Measurements from ENCODE around the gene ATP2B3. TPM values are rescaled to one million over a fixed set of nuclear protein-coding genes. Genes with fewer than 3 reads are reported as not detected.

The ATP2B3 gene
- total RNA-seq, 1 experiment from 2014 or later: 0.21 TPM

DNA sequence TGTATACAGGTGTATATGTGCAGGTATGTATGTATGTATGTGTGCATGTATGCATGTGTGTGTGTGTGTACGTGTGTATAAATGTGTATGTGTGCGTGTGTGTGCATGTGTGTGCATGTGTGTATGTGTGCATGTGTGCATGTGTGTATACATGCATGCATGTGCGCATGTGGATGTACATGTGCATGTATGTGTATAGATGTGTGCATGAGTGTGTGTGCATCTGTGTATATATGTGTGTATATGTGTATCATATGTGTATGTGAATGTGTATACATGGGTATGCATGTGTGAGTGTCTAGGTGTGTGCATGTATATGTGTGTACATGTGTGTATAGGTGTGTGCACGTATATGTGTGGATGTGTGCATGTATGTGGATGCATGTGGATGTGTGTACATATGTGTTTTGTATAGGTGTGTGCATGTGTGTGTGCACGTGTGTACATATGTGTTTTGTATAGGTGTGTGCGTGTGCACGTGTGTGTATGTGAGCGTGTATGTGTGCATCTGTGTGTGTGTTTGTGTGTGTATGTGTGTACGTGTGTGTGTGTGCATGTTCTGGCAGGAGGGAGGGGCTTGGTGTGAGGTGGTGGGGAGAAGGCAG, 16.7 kb upstream of the ATP2B3 start:
- no peak for ATAC-seq
- CTCF ChIA-PET: no interaction called here
- TF ChIP-seq POLR2AphosphoS5 (IDR thresholded peaks at IDR 0.05; ENCODE audit: low read depth, low read length) (no peak), SIN3A (IDR thresholded peaks at IDR 0.05; ENCODE audit: borderline replicate concordance, insufficient read depth, low read depth, low read length) (no peak), TCF7L2 (IDR thresholded peaks at IDR 0.05; ENCODE audit: low read depth, low read length) (no peak)
- TF ChIP-seq, protein P1, sequence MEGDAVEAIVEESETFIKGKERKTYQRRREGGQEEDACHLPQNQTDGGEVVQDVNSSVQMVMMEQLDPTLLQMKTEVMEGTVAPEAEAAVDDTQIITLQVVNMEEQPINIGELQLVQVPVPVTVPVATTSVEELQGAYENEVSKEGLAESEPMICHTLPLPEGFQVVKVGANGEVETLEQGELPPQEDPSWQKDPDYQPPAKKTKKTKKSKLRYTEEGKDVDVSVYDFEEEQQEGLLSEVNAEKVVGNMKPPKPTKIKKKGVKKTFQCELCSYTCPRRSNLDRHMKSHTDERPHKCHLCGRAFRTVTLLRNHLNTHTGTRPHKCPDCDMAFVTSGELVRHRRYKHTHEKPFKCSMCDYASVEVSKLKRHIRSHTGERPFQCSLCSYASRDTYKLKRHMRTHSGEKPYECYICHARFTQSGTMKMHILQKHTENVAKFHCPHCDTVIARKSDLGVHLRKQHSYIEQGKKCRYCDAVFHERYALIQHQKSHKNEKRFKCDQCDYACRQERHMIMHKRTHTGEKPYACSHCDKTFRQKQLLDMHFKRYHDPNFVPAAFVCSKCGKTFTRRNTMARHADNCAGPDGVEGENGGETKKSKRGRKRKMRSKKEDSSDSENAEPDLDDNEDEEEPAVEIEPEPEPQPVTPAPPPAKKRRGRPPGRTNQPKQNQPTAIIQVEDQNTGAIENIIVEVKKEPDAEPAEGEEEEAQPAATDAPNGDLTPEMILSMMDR (IDR thresholded peaks at IDR 0.05): no peak
- TF ChIP-seq, protein P2, sequence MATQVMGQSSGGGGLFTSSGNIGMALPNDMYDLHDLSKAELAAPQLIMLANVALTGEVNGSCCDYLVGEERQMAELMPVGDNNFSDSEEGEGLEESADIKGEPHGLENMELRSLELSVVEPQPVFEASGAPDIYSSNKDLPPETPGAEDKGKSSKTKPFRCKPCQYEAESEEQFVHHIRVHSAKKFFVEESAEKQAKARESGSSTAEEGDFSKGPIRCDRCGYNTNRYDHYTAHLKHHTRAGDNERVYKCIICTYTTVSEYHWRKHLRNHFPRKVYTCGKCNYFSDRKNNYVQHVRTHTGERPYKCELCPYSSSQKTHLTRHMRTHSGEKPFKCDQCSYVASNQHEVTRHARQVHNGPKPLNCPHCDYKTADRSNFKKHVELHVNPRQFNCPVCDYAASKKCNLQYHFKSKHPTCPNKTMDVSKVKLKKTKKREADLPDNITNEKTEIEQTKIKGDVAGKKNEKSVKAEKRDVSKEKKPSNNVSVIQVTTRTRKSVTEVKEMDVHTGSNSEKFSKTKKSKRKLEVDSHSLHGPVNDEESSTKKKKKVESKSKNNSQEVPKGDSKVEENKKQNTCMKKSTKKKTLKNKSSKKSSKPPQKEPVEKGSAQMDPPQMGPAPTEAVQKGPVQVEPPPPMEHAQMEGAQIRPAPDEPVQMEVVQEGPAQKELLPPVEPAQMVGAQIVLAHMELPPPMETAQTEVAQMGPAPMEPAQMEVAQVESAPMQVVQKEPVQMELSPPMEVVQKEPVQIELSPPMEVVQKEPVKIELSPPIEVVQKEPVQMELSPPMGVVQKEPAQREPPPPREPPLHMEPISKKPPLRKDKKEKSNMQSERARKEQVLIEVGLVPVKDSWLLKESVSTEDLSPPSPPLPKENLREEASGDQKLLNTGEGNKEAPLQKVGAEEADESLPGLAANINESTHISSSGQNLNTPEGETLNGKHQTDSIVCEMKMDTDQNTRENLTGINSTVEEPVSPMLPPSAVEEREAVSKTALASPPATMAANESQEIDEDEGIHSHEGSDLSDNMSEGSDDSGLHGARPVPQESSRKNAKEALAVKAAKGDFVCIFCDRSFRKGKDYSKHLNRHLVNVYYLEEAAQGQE (IDR thresholded peaks at IDR 0.05; ENCODE audit: insufficient read depth in 1 of 2, low read depth in 2 of 2, low read length in 1 of 2): no peak
- POLR2A ChIA-PET: no interaction called here
- Histone ChIP-seq H3K27me3 (ENCODE audit: control insufficient read depth, insufficient read depth, low read length) (no peaks in the 10 kb centered on the region), H3K4me1 (ENCODE audit: control insufficient read depth, insufficient read depth, low read length) (no peaks in the 10 kb centered on the region), H3K27ac (ENCODE audit: low read length) (no peak overlapping the region), H3K9me3 (ENCODE audit: control insufficient read depth, insufficient read depth, low read depth, low read length) (no peaks in the 10 kb centered on the region), H3K4me3 (ENCODE audit: low read depth in 2 of 2, low read length in 2 of 2) (no peak overlapping the region), H3K36me3 (ENCODE audit: control insufficient read depth, insufficient read depth, low read length) (no peaks in the 10 kb centered on the region)
- intact Hi-C loops (cut with micrococcal nuclease; ENCODE audit: unreplicated experiment): no loop called here
- in situ Hi-C loops (cut with HindIII; ENCODE audit: low pct_unique_long_range_greater_than_20kb, low sequenced_read_pairs): no loop called here
- DNase-seq (ENCODE audit: low read depth, low spot score): no peak
- BruUV-seq (replicated peaks): no TSS peak

DNA sequence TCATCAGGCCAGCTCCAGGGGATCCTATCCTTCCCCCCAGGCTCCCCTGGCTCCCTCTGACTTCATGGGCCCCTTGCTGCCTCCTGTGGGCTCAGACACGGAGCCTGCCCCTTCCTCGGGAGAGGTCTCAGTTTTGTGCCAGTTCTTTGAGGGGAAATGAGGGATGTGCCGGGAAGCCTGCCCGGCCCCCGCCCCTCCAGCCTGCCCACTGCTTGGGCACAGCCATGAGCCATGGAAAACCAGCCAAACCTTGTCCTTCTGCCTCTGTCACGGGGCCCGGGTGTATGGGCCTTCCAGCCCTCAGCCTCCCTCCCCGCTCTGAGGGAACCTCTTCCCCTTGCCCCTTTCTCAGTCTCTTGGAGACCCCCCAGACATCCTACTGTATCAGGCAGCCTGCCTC, 15.9 kb upstream of the ATP2B3 start:
- BruUV-seq (replicated peaks): no TSS peak
- Histone ChIP-seq H3K36me3 (ENCODE audit: control insufficient read depth, insufficient read depth, low read length) (no peaks in the 10 kb centered on the region), H3K9me3 (ENCODE audit: control insufficient read depth, insufficient read depth, low read depth, low read length) (no peaks in the 10 kb centered on the region), H3K4me3 (ENCODE audit: low read depth in 2 of 2, low read length in 2 of 2) (no peak overlapping the region), H3K27me3 (ENCODE audit: control insufficient read depth, insufficient read depth, low read length) (no peaks in the 10 kb centered on the region), H3K27ac (ENCODE audit: low read length) (no peak overlapping the region), H3K4me1 (ENCODE audit: control insufficient read depth, insufficient read depth, low read length) (no peaks in the 10 kb centered on the region)
- intact Hi-C loops (cut with micrococcal nuclease; ENCODE audit: unreplicated experiment): no loop called here
- CTCF ChIA-PET: no interaction called here
- POLR2A ChIA-PET: no interaction called here
- no peak for DNase-seq (ENCODE audit: low read depth, low spot score)
- in situ Hi-C loops (cut with HindIII; ENCODE audit: low pct_unique_long_range_greater_than_20kb, low sequenced_read_pairs): no loop called here
- no peak for ATAC-seq
- TF ChIP-seq POLR2AphosphoS5 (IDR thresholded peaks at IDR 0.05; ENCODE audit: low read depth, low read length) (no peak), TCF7L2 (IDR thresholded peaks at IDR 0.05; ENCODE audit: low read depth, low read length) (no peak), SIN3A (IDR thresholded peaks at IDR 0.05; ENCODE audit: borderline replicate concordance, insufficient read depth, low read depth, low read length) (no peak)
- TF ChIP-seq, protein P1 (IDR thresholded peaks at IDR 0.05): no peak
- TF ChIP-seq, protein P2 (IDR thresholded peaks at IDR 0.05; ENCODE audit: insufficient read depth in 1 of 2, low read depth in 2 of 2, low read length in 1 of 2): no peak

All from Panc1 (cell line).